Measurements from ENCODE around the gene SLC15A3. TPM values are rescaled to one million over a fixed set of nuclear protein-coding genes. Genes with fewer than 3 reads are reported as not detected.

The SLC15A3 gene
- total and polyA plus RNA-seq, 4 donors, result 9.0 to 20.9 (median 16.3) TPM

- no peak overlapping the region for H3K27ac ChIP-seq (ENCODE audit: low read depth in 1 of 2, low read length in 2 of 2)
- H3K4me1 ChIP-seq (ENCODE audit: control insufficient read depth in 4 of 4, insufficient read depth in 4 of 4, low read length in 3 of 4), result no peaks in the 10 kb centered on the region
- TF ChIP-seq, protein P1, sequence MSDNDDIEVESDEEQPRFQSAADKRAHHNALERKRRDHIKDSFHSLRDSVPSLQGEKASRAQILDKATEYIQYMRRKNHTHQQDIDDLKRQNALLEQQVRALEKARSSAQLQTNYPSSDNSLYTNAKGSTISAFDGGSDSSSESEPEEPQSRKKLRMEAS (IDR thresholded peaks at IDR 0.05), result no peak
- TF ChIP-seq TAF1 (conservative IDR thresholded peaks at IDR 0.05), result no peak
- no peak for TF ChIP-seq RAD21 (IDR thresholded peaks at IDR 0.05)
- TF ChIP-seq SP1 (IDR thresholded peaks at IDR 0.05), result no peak
- TF ChIP-seq YY1 (IDR thresholded peaks at IDR 0.05), result no peak
- TF ChIP-seq ZBTB33 (IDR thresholded peaks at IDR 0.05), result no peak
- TF ChIP-seq NR2F2 (IDR thresholded peaks at IDR 0.05), result no peak
- TF ChIP-seq FOXA2 (IDR thresholded peaks at IDR 0.05), result no peak
- TF ChIP-seq HNF4G (IDR thresholded peaks at IDR 0.05), result no peak
- TF ChIP-seq, protein P2, sequence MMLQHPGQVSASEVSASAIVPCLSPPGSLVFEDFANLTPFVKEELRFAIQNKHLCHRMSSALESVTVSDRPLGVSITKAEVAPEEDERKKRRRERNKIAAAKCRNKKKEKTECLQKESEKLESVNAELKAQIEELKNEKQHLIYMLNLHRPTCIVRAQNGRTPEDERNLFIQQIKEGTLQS (IDR thresholded peaks at IDR 0.05), result no peak
- no peak overlapping the region for H3K9ac ChIP-seq (ENCODE audit: low read depth in 1 of 2, low read length in 2 of 2)
- peaks cover 0 to 4% (median 1%) of the 10 kb centered on the region in 4 donors for H3K36me3 ChIP-seq (ENCODE audit: control insufficient read depth in 4 of 4, insufficient read depth in 3 of 4, low read depth in 1 of 4, low read length in 3 of 4)
- no peak for DNase-seq (ENCODE audit: low spot score)
- H3K27me3 ChIP-seq (ENCODE audit: control insufficient read depth in 4 of 4, insufficient read depth in 4 of 4, low read length in 3 of 4), result no peaks in the 10 kb centered on the region
- WGBS, result 92% methylated on average over 37 of the region's 37 CpGs
- H3K9me3 ChIP-seq (ENCODE audit: control insufficient read depth in 4 of 4, low read length in 3 of 4), result no peaks in the 10 kb centered on the region
- no peak overlapping the region for H3K4me3 ChIP-seq (ENCODE audit: low read depth in 1 of 3, low read length in 3 of 3)
These were observed 18.4 kb downstream of the SLC15A3 start for GRCh38 chr11:60933416-60934123.

DNA sequence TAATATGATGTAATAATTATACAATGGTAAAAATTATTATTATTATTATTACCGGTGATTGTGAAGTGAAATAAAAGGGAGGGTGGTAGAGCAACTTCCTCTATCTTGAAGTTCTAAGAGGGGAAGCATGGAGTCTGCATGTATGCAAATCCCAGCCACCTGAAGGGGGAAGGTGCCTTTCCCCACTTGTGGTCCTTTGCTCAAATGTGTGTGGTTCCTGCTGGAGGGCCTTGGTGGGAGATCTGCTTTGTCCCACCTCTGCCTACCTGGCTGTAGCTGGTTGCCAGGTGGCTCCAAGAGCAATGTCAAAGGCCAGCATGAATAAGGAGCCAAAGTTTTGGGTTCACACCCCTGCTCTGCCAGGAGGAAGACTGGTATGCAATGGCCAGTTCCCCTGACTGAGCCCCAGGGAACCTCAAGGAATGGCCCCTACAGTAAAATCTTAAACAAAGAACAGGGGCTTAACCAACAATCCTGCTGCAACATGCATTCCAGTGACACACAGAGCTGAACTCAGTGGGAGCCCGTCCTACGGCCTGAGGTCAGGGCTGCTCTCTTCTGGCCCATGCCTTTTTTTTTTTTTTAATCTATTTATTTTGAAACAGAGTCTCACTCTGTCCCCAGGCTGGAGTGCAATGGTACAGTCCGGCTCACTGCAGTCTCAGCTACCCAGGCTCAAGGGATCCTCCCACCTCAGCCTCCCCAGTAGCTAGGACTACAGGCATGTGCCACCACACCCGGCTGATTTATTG, 19.2 kb downstream of the SLC15A3 start:
- Histone ChIP-seq H3K27me3 (ENCODE audit: control insufficient read depth in 4 of 4, insufficient read depth in 4 of 4, low read length in 3 of 4) (no peaks in the 10 kb centered on the region), H3K9me3 (ENCODE audit: control insufficient read depth in 4 of 4, low read length in 3 of 4) (no peaks in the 10 kb centered on the region), H3K4me1 (ENCODE audit: control insufficient read depth in 4 of 4, insufficient read depth in 4 of 4, low read length in 3 of 4) (no peaks in the 10 kb centered on the region), H3K4me3 (ENCODE audit: low read depth in 1 of 3, low read length in 3 of 3) (no peak overlapping the region), H3K27ac (ENCODE audit: low read depth in 1 of 2, low read length in 2 of 2) (no peak overlapping the region), H3K36me3 (ENCODE audit: control insufficient read depth in 4 of 4, insufficient read depth in 3 of 4, low read depth in 1 of 4, low read length in 3 of 4) (peaks cover 0 to 3% (median 0%) of the 10 kb centered on the region in 4 donors), H3K9ac (ENCODE audit: low read depth in 1 of 2, low read length in 2 of 2) (no peak overlapping the region)
- TF ChIP-seq RAD21 (IDR thresholded peaks at IDR 0.05) (no peak), RXRA (IDR thresholded peaks at IDR 0.05) (no peak), YY1 (IDR thresholded peaks at IDR 0.05) (no peak), HNF4G (IDR thresholded peaks at IDR 0.05) (no peak), FOXA2 (IDR thresholded peaks at IDR 0.05) (no peak)
- TF ChIP-seq, protein P1 (IDR thresholded peaks at IDR 0.05), result no peak
- DNase-seq (ENCODE audit: low spot score), result no peak
- 73% methylated on average over 5 of the region's 5 CpGs for WGBS

GRCh38 chr11:60931917-60932316, 20.1 kb downstream of the SLC15A3 start:
- Histone ChIP-seq H3K27ac (ENCODE audit: low read depth in 1 of 2, low read length in 2 of 2) (no peak overlapping the region), H3K9me3 (ENCODE audit: control insufficient read depth in 4 of 4, low read length in 3 of 4) (no peaks in the 10 kb centered on the region), H3K4me3 (ENCODE audit: low read depth in 1 of 3, low read length in 3 of 3) (no peak overlapping the region), H3K4me1 (ENCODE audit: control insufficient read depth in 4 of 4, insufficient read depth in 4 of 4, low read length in 3 of 4) (no peaks in the 10 kb centered on the region), H3K27me3 (ENCODE audit: control insufficient read depth in 4 of 4, insufficient read depth in 4 of 4, low read length in 3 of 4) (no peaks in the 10 kb centered on the region), H3K9ac (ENCODE audit: low read depth in 1 of 2, low read length in 2 of 2) (no peak overlapping the region), H3K36me3 (ENCODE audit: control insufficient read depth in 4 of 4, insufficient read depth in 3 of 4, low read depth in 1 of 4, low read length in 3 of 4) (no peaks in the 10 kb centered on the region)
- 92% methylated on average over 9 of the region's 9 CpGs for WGBS
- no peak for DNase-seq (ENCODE audit: low spot score)
- no peak for TF ChIP-seq RAD21 (IDR thresholded peaks at IDR 0.05)
- TF ChIP-seq HNF4G (IDR thresholded peaks at IDR 0.05), result no peak
- TF ChIP-seq, protein P1 (IDR thresholded peaks at IDR 0.05), result no peak
- TF ChIP-seq RXRA (IDR thresholded peaks at IDR 0.05), result no peak
- no peak for TF ChIP-seq SP1 (IDR thresholded peaks at IDR 0.05)
- TF ChIP-seq CTCF (IDR thresholded peaks at IDR 0.05; ENCODE audit: low read depth, low read length, missing input control), result no peak
- no peak for TF ChIP-seq ZBTB33 (IDR thresholded peaks at IDR 0.05)
